ENCODE measurements around the gene NMT1.
A peak's percentile ranks its signal among the peaks of the same experiment; 100 is the strongest.

The NMT1 gene

GRCh38 chr17:45042346-45043120 lies 18.6 kb upstream of the NMT1 start:
- Mint-ChIP-seq H3K27me3 (ENCODE audit: low read depth) (no peaks in the 10 kb centered on the region), H3K27ac (peak overlapping the region; percentile 59 to 64 (median 61)), H3K36me3 (ENCODE audit: low read depth) (peaks cover 3% of the 10 kb centered on the region), H3K4me3 (no peak overlapping the region), H3K4me1 (peaks cover 58% of the 10 kb centered on the region), H3K9me3 (no peaks in the 10 kb centered on the region)
- TF ChIP-seq CTCF (IDR thresholded peaks at IDR 0.05; ENCODE audit: unreplicated experiment in 3 of 3): no peak

GRCh38 chr17:45043813-45044540 lies 17.1 kb upstream of the NMT1 start:
- H3K27ac Mint-ChIP-seq: peak overlapping the region; percentile 61 to 64 (median 63)
- H3K27me3 Mint-ChIP-seq (ENCODE audit: low read depth): no peaks in the 10 kb centered on the region
- peaks cover 48% of the 10 kb centered on the region for H3K4me1 Mint-ChIP-seq
- H3K4me3 Mint-ChIP-seq: peak overlapping the region in 1 of 3 experiments; percentile 8
- no peaks in the 10 kb centered on the region for H3K9me3 Mint-ChIP-seq
- peaks cover 3% of the 10 kb centered on the region for H3K36me3 Mint-ChIP-seq (ENCODE audit: low read depth)
- no peak for TF ChIP-seq CTCF (IDR thresholded peaks at IDR 0.05; ENCODE audit: unreplicated experiment in 3 of 3)

GRCh38 chr17:45046537-45047125 lies 14.5 kb upstream of the NMT1 start:
- no peak overlapping the region for H3K4me3 Mint-ChIP-seq
- H3K36me3 Mint-ChIP-seq (ENCODE audit: low read depth): peaks cover 3% of the 10 kb centered on the region
- no peaks in the 10 kb centered on the region for H3K27me3 Mint-ChIP-seq (ENCODE audit: low read depth)
- H3K27ac Mint-ChIP-seq: peak overlapping the region in 2 of 3 experiments; percentile 74 to 87
- no peaks in the 10 kb centered on the region for H3K9me3 Mint-ChIP-seq
- peaks cover 38% of the 10 kb centered on the region for H3K4me1 Mint-ChIP-seq
- no peak for TF ChIP-seq CTCF (IDR thresholded peaks at IDR 0.05; ENCODE audit: unreplicated experiment in 3 of 3)

GRCh38 chr17:45048795-45049563 lies 12.1 kb upstream of the NMT1 start:
- Mint-ChIP-seq H3K27ac (peak overlapping the region; percentile 37 to 56 (median 37)), H3K4me3 (peak overlapping the region; percentile 59 to 75 (median 73)), H3K27me3 (ENCODE audit: low read depth) (no peaks in the 10 kb centered on the region), H3K9me3 (no peaks in the 10 kb centered on the region), H3K4me1 (peaks cover 16% of the 10 kb centered on the region), H3K36me3 (ENCODE audit: low read depth) (peaks cover 3% of the 10 kb centered on the region)
- peak in 1 of 3 experiments; percentile 29 for TF ChIP-seq CTCF (IDR thresholded peaks at IDR 0.05; ENCODE audit: unreplicated experiment in 3 of 3)

GRCh38 chr17:45050481-45051059 lies 10.5 kb upstream of the NMT1 start:
- Mint-ChIP-seq H3K4me1 (peaks cover 13% of the 10 kb centered on the region), H3K4me3 (peak overlapping the region; percentile 90 to 99 (median 93)), H3K27ac (peak overlapping the region; percentile 96), H3K36me3 (ENCODE audit: low read depth) (peaks cover 6% of the 10 kb centered on the region), H3K27me3 (ENCODE audit: low read depth) (no peaks in the 10 kb centered on the region), H3K9me3 (no peaks in the 10 kb centered on the region)
- TF ChIP-seq CTCF (IDR thresholded peaks at IDR 0.05; ENCODE audit: unreplicated experiment in 3 of 3): no peak

Data from nephron (organoid).